HepG2 (cell line): Measurements from ENCODE around the gene UNC5A. TPM values are rescaled to one million over a fixed set of nuclear protein-coding genes. Genes with fewer than 3 reads are reported as not detected.

Experiments used
- ATAC-seq: fragments of 200-7000 bp; cut with Tn5 transposase; 3 replicates; pipeline ENCODE4 v1.9.1; 2020; ENCODE audit warnings: mild to moderate bottlenecking, moderate library complexity
- BruUV-seq: library from RNA; stranded (reverse); fragments of 400-500 nt; replicated peaks from 2 replicates; lab custom pipeline; 2021; lab: Mats Ljungman, UMichigan
- CTCF ChIA-PET: fragments of 300-600 bp; formaldehyde crosslinking; extraction: SDS; loops from one replicate; lab custom pipeline; 2021; ENCODE audit warnings: low total read pairs, inconsistent platforms, low intra/inter-chr PET ratio; lab: Yijun Ruan, JAX
- POLR2A ChIA-PET: fragments of 350-600 bp; sonication (Branson Sonifier 250); formaldehyde crosslinking; loops from one replicate; lab custom pipeline; 2020; ENCODE audit warnings: antibody characterized with exemption, inconsistent platforms; lab: Yijun Ruan, JAX
- DNase-seq: peaks from one replicate; pipeline ENCODE4 v3.0.0-alpha.2; 2015; ENCODE audit warnings: low spot score
- FAIRE-seq: peaks from 3 replicates; lab custom pipeline; 2011; peaks lifted over from hg19 to GRCh38; lab: Jason Lieb, UNC
- H2AFZ ChIP-seq: one replicate; pipeline ENCODE4 v1.6.1; 2011; ENCODE audit warnings: low read length, inconsistent platforms
- H3K27ac ChIP-seq: fragments of 300-600 bp; 3 replicates; pipeline ENCODE4 v1.8.0; 2011; ENCODE audit warnings: mixed run types, mild to moderate bottlenecking, mixed read lengths, low read length, inconsistent platforms; ENCODE audit not compliant: insufficient read depth; ENCODE audit errors: extremely low read length
- H3K27me3 ChIP-seq, 2 experiments: fragments of 200-600 bp in 1 of 2; 2 replicates in 1 of 2; 3 replicates in 1 of 2; pipeline versions ENCODE4 v1.6.0 to v1.8.0; 2011; ENCODE audit warnings: low read length in 2 of 2, mild to moderate bottlenecking in 2 of 2, moderate library complexity in 2 of 2, inconsistent platforms in 1 of 2; ENCODE audit not compliant: insufficient read depth in 2 of 2, control insufficient read depth in 1 of 2
- H3K36me3 ChIP-seq, 2 experiments: fragments of 200-600 bp in 1 of 2; replicated peaks in 1 of 2; 2 replicates in 1 of 2; 3 replicates in 1 of 2; pipeline versions ENCODE4 v1.5.1 to v1.8.0; 2011; ENCODE audit warnings: low read length in 2 of 2, inconsistent platforms in 1 of 2; ENCODE audit not compliant: insufficient read depth in 2 of 2, control insufficient read depth in 1 of 2
- H3K4me1 ChIP-seq: 2 replicates; pipeline ENCODE4 v1.5.1; 2012; ENCODE audit warnings: low read length, inconsistent platforms; ENCODE audit not compliant: insufficient read depth
- H3K4me2 ChIP-seq: 2 replicates; pipeline ENCODE4 v1.6.0; 2011; ENCODE audit warnings: low read depth, low read length, inconsistent platforms
- H3K4me3 ChIP-seq, 3 experiments: fragments of 200-600 bp in 1 of 3; sonication (generic), shearing (Covaris generic) in 1 of 3; replicated peaks in 1 of 3; 2 replicates each; pipeline ENCODE4 v1.5.1; 2011 to 2016; ENCODE audit warnings: low read length in 3 of 3, inconsistent platforms in 2 of 3, low read depth in 2 of 3, mild to moderate bottlenecking in 2 of 3, control low read depth in 1 of 3, mixed read lengths in 1 of 3; ENCODE audit not compliant: insufficient read depth in 1 of 3
- H3K79me2 ChIP-seq: one replicate; pipeline ENCODE4 v1.6.1; 2011; ENCODE audit warnings: low read length, inconsistent platforms; ENCODE audit not compliant: insufficient read depth
- H3K9ac ChIP-seq: 2 replicates; pipeline ENCODE4 v1.6.0; 2011; ENCODE audit warnings: mild to moderate bottlenecking, low read depth, low read length, inconsistent platforms; ENCODE audit not compliant: insufficient read depth
- H3K9me3 ChIP-seq: 2 replicates; pipeline ENCODE4 v1.5.1; 2012; ENCODE audit warnings: mild to moderate bottlenecking, low read length
- H4K20me1 ChIP-seq: 2 replicates; pipeline ENCODE4 v1.6.0; 2011; ENCODE audit warnings: inconsistent platforms, mild to moderate bottlenecking, low read length, moderate library complexity; ENCODE audit not compliant: insufficient read depth
- AGO2 ChIP-seq: fragments of 200-400 bp; formaldehyde crosslinking; optimal IDR thresholded peaks from 2 replicates; pipeline ENCODE3; 2017; ENCODE audit warnings: mild to moderate bottlenecking, low read depth, low read length, moderate library complexity
- BCL6 ChIP-seq: IDR thresholded peaks from 2 replicates; pipeline ENCODE4 v1.6.1; 2016; ENCODE audit warnings: missing genetic modification reagents, missing compliant biosample characterization
- BHLHE40 ChIP-seq: IDR thresholded peaks from 2 replicates; pipeline ENCODE4 v1.6.1; 2011; ENCODE audit warnings: low read length, improper control_type of control experiment
- HMGA1 ChIP-seq: sonication (generic); formaldehyde crosslinking; conservative IDR thresholded peaks from 2 replicates; pipeline ENCODE4 v1.4.0; 2020; ENCODE audit warnings: missing genetic modification reagents
- MIER2 ChIP-seq: IDR thresholded peaks from 2 replicates; pipeline ENCODE4 v1.6.1; 2016; ENCODE audit warnings: missing biosample characterization, missing genetic modification reagents
- PBX2 ChIP-seq: IDR thresholded peaks from 2 replicates; pipeline ENCODE4 v1.6.1; 2016; ENCODE audit warnings: control low read depth
- RXRA ChIP-seq: sonication (generic); formaldehyde crosslinking; IDR thresholded peaks from 2 replicates; pipeline ENCODE4 v1.5.1; 2020; ENCODE audit warnings: missing genetic modification reagents
- SOX5 ChIP-seq: IDR thresholded peaks from 2 replicates; pipeline ENCODE4 v1.6.1; 2016; ENCODE audit warnings: borderline replicate concordance
- SOX6 ChIP-seq, 2 experiments: fragments of 450-650 bp in 1 of 2; sonication (generic) in 1 of 2; formaldehyde crosslinking in 1 of 2; IDR thresholded peaks; 2 replicates each; pipeline versions ENCODE4 v1.4.0 to v1.6.1; 2017 to 2020; ENCODE audit warnings: antibody characterized with exemption in 1 of 2, mild to moderate bottlenecking in 1 of 2, missing genetic modification reagents in 1 of 2
- TBX3 ChIP-seq: fragments of 450-650 bp; IDR thresholded peaks from 2 replicates; pipeline ENCODE4 v1.6.1; 2017; ENCODE audit warnings: antibody characterized with exemption, mild to moderate bottlenecking, inconsistent platforms, borderline replicate concordance
- YEATS4 ChIP-seq: sonication (generic); formaldehyde crosslinking; IDR thresholded peaks from 2 replicates; pipeline ENCODE4 v1.4.0; 2020; ENCODE audit warnings: missing genetic modification reagents, borderline replicate concordance
- ZNF12 ChIP-seq: sonication (generic); formaldehyde crosslinking; IDR thresholded peaks from 2 replicates; pipeline ENCODE4 v1.5.0; 2020; ENCODE audit warnings: missing genetic modification reagents
- ZNF232 ChIP-seq: sonication (generic); formaldehyde crosslinking; IDR thresholded peaks from 2 replicates; pipeline ENCODE4 v1.4.0; 2020; ENCODE audit warnings: missing genetic modification reagents, borderline replicate concordance
- ZNF263 ChIP-seq: sonication (generic); formaldehyde crosslinking; IDR thresholded peaks from 2 replicates; pipeline ENCODE4 v1.4.0; 2020; ENCODE audit warnings: missing genetic modification reagents
- WGBS: methylation state at CpG from one replicate; pipeline ENCODE4 v1.1.6; 2017; ENCODE audit warnings: low lambda C conversion rate; 5-methylcytosine and 5-hydroxymethylcytosine counted together
- in situ Hi-C: cut with HindIII; loops from 2 replicates; pipeline ENCODE4 v1.10.0; 2017; ENCODE audit warnings: low pct_unique_long_range_greater_than_20kb; ENCODE audit not compliant: extremely low pct_ligation_motif_present
- intact Hi-C: fragments of 100-400 bp; cut with micrococcal nuclease; formaldehyde crosslinking; loops from one replicate; pipeline ENCODE4 v1.10.0; 2022; ENCODE audit not compliant: unreplicated experiment
- polyA plus RNA-seq, 8 experiments: library from polyadenylated mRNA; depleted of rRNA in 3 of 8; stranded (reverse) in 7 of 8; unstranded in 1 of 8; fragments of >200 nt; fragmentation: Illumina TruSeq in 4 of 8; extraction: Trizol in 4 of 8; gene quantifications; 2 replicates each; pipeline versions ENCODE4 v1.2.1 to v1.2.3, GENCODE V29; 2011 to 2016; ENCODE audit warnings: low read depth in 4 of 8, missing spikeins in 1 of 8, mixed read lengths in 1 of 8; ENCODE audit not compliant: insufficient read depth in 1 of 8
- total RNA-seq, 5 experiments: library from RNA; depleted of rRNA; stranded (reverse); fragments of >200 nt; fragmentation: Illumina TruSeq; extraction: Trizol; gene quantifications; 2 replicates each; pipeline ENCODE4 v1.2.3, GENCODE V29; 2016; ENCODE audit warnings: low read depth in 1 of 5
- TF ChIP-seq, protein P1 (sequence below): fragments of 450-650 bp; IDR thresholded peaks from 2 replicates; pipeline ENCODE4 v1.6.1; 2016
- TF ChIP-seq, protein P2 (sequence below): sonication (generic); formaldehyde crosslinking; IDR thresholded peaks from 2 replicates; pipeline ENCODE4 v1.5.0; 2020; ENCODE audit warnings: missing genetic modification reagents

Gene UNC5A
- total and polyA plus RNA-seq, 2 of the 13 experiments (the other 11 are each of a cell fraction or from before 2014, with no cell fraction given), result not detected

DNA sequence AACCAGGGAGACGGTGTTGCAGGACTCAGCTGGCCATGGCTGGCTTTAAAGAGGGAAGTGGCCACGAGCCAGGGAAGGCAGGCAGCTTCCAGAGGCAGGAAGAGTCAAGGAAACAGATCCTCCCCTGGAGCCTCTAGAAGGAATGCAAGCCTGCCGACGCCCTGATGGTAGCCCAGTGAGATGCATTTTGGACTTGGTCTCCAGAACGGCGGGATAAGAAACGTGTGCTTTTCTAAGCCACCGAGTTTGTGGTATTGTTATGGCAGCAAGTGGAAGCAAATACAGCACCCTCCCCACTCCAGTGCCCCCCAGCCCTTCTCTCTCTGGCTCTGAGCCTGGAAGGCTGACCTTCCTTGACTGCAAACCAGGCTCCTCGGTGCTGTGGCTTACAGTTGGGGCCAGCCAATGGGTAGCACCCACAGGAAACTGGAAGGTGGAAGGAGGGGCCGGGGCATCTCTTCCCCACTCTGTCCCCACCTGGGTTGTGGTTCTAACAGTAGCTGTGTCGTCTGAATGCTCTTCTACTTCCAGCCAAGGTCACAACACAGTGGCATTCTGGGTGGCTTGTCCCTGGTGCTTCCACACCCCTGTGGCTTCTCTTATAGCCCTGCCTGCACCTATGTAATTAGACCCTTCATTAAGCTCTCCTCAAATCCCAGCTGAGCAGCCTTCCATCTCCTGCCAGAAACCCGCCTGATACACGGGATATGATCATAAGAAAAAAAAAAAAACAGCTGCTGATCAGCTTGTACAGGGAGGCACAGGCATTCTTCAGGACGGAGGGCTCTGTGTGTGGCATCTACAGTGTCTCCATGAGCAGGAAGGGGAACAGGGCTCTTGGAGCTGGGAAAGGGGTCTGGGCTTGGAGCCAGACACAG lies 29.9 kb upstream of the UNC5A start:
- H3K9ac ChIP-seq, result no peak overlapping the region
- H3K4me2 ChIP-seq, result no peak overlapping the region
- 16% methylated on average over 12 of the region's 14 CpGs for WGBS
- no peaks in the 10 kb centered on the region for H3K36me3 ChIP-seq
- FAIRE-seq (no peak), DNase-seq (no peak), ATAC-seq (peak; percentile 37)
- H3K9me3 ChIP-seq, result no peaks in the 10 kb centered on the region
- BruUV-seq, result no TSS peak
- H3K27me3 ChIP-seq, result peaks cover 18 to 68% of the 10 kb centered on the region in 2 experiments; a peak in 4 of 5 replicates
- no peaks in the 10 kb centered on the region for H3K79me2 ChIP-seq
- H3K4me1 ChIP-seq, result peaks cover 13% of the 10 kb centered on the region
- intact Hi-C loops, result no loop called here
- no peak overlapping the region for H2AFZ ChIP-seq
- in situ Hi-C loops, result no loop called here
- H3K4me3 ChIP-seq, result no peak overlapping the region
- CTCF ChIA-PET, result no interaction called here
- no peak overlapping the region for H3K27ac ChIP-seq
- POLR2A ChIA-PET, result no interaction called here
- TF ChIP-seq ZNF263 (no peak), YEATS4 (CRISPR knock-in tag) (no peak), TBX3 (no peak), AGO2 (no peak), MIER2 (CRISPR knock-in tag) (no peak)
- H4K20me1 ChIP-seq, result no peaks in the 10 kb centered on the region

- ATAC-seq (peak; percentile 53), FAIRE-seq (no peak), DNase-seq (peak; percentile 27)
- ChIA-PET CTCF (no interaction called here), POLR2A (no interaction called here)
- Histone ChIP-seq H2AFZ (no peak overlapping the region), H4K20me1 (no peaks in the 10 kb centered on the region), H3K4me3 (no peak overlapping the region), H3K9me3 (no peaks in the 10 kb centered on the region), H3K4me1 (peaks cover 13% of the 10 kb centered on the region), H3K9ac (no peak overlapping the region), H3K27me3 (peaks cover 18 to 64% of the 10 kb centered on the region in 2 experiments; a peak in 4 of 5 replicates), H3K27ac (no peak overlapping the region), H3K36me3 (no peaks in the 10 kb centered on the region), H3K79me2 (no peaks in the 10 kb centered on the region), H3K4me2 (no peak overlapping the region)
- no TSS peak for BruUV-seq
- intact Hi-C loops (no loop called here), in situ Hi-C loops (no loop called here)
- 2% methylated on average over 14 of the region's 14 CpGs for WGBS
- no peak for TF ChIP-seq HMGA1 (CRISPR knock-in tag)
- TF ChIP-seq, protein P1, sequence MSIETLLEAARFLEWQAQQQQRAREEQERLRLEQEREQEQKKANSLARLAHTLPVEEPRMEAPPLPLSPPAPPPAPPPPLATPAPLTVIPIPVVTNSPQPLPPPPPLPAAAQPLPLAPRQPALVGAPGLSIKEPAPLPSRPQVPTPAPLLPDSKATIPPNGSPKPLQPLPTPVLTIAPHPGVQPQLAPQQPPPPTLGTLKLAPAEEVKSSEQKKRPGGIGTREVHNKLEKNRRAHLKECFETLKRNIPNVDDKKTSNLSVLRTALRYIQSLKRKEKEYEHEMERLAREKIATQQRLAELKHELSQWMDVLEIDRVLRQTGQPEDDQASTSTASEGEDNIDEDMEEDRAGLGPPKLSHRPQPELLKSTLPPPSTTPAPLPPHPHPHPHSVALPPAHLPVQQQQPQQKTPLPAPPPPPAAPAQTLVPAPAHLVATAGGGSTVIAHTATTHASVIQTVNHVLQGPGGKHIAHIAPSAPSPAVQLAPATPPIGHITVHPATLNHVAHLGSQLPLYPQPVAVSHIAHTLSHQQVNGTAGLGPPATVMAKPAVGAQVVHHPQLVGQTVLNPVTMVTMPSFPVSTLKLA, result peak; percentile 35; the same call in 1 of the 2 replicates
- TF ChIP-seq ZNF232 (CRISPR knock-in tag), result no peak
- TF ChIP-seq SOX6 (IDR thresholded peaks at IDR 0.05), result no peak
- TF ChIP-seq SOX6 (CRISPR knock-in tag; IDR thresholded peaks at IDR 0.05), result 0 out of 2 replicates have a peak, but pooled peaks have one; percentile 35
- peak; percentile 56; the same call in 1 of the 2 replicates for TF ChIP-seq BCL6 (CRISPR knock-in tag)
- TF ChIP-seq SOX5, result 0 out of 2 replicates have a peak, but pooled peaks have one; percentile 19
- 0 out of 2 replicates have a peak, but pooled peaks have one; percentile 23 for TF ChIP-seq RXRA
- TF ChIP-seq BHLHE40, result peak; percentile 73; the same call in 1 of the 2 replicates
- no peak for TF ChIP-seq PBX2 (CRISPR knock-in tag)
- TF ChIP-seq, protein P2, sequence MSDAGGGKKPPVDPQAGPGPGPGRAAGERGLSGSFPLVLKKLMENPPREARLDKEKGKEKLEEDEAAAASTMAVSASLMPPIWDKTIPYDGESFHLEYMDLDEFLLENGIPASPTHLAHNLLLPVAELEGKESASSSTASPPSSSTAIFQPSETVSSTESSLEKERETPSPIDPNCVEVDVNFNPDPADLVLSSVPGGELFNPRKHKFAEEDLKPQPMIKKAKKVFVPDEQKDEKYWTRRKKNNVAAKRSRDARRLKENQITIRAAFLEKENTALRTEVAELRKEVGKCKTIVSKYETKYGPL (CRISPR knock-in tag), result no peak
- TF ChIP-seq ZNF12, result no peak
These were observed 29.3 kb upstream of the UNC5A start for GRCh38 chr5:176781054-176781375.
